Left lung (tissue), 10 donors: ENCODE measurements around the gene ELOA. TPM values are rescaled to one million over a fixed set of nuclear protein-coding genes. Genes with fewer than 3 reads are reported as not detected.
A peak's percentile ranks its signal among the peaks of the same experiment; 100 is the strongest.
"Not testable (repeated sequence)": the region's sequence is repeated elsewhere in the genome, so short reads cannot be mapped to it uniquely, and the experiment has no call there.

Experiments used
- ATAC-seq: fragments of 200-7000 bp; cut with Tn5 transposase; one replicate; pipeline ENCODE4 v1.9.1; 2020; ENCODE audit warnings: moderate library complexity
- DNase-seq, 4 donors: peaks; one replicate each; pipeline ENCODE4 v3.0.0-alpha.2; 2013 to 2020
- H3K27ac ChIP-seq, 2 donors: fragments of 200-600 bp; sonication (generic) in 1 of 2; one replicate each; pipeline versions ENCODE4 v1.5.0 to v1.8.0; 2020 to 2021
- H3K27me3 ChIP-seq, 2 donors: fragments of 200-600 bp; sonication (generic) in 1 of 2; one replicate each; pipeline versions ENCODE4 v1.5.0 to v1.8.0; 2020 to 2021
- H3K36me3 ChIP-seq, 2 donors: fragments of 200-600 bp; sonication (generic) in 1 of 2; one replicate each; pipeline versions ENCODE4 v1.5.0 to v1.8.0; 2020 to 2021
- H3K4me1 ChIP-seq, 2 donors: fragments of 200-600 bp; one replicate each; pipeline ENCODE4 v1.8.0; 2021
- H3K4me3 ChIP-seq, 2 donors: fragments of 200-600 bp; sonication (generic) in 1 of 2; one replicate each; pipeline versions ENCODE4 v1.5.0 to v1.8.0; 2020 to 2021; ENCODE audit warnings: mild to moderate bottlenecking in 1 of 2
- H3K9me3 ChIP-seq, 2 donors: fragments of 200-600 bp; sonication (generic) in 1 of 2; one replicate each; pipeline versions ENCODE4 v1.5.0 to v1.8.0; 2020 to 2021
- intact Hi-C, 2 donors: fragments of 100-400 bp; cut with DNase I; formaldehyde crosslinking; loops; one replicate each; pipeline versions ENCODE4 v1.11.2 to v1.14.2; 2022
- polyA plus RNA-seq, 6 donors: library from polyadenylated mRNA; unstranded; fragments of 120-200 nt; gene quantifications; one replicate each; pipeline ENCODE4 v1.2.1, GENCODE V29; 2013; ENCODE audit not compliant: insufficient read length in 6 of 6
- total RNA-seq, 2 donors: library from RNA; stranded (reverse); fragmentation: NEBNext Ultra II Directional; extraction: Animal tissue kit (Norgen Biotek cat#: 25700); gene quantifications; one replicate each; pipeline ENCODE4 v1.2.1, GENCODE V29; 2021
- TF ChIP-seq, protein P1 (sequence below), 2 donors: fragments of 200-600 bp; sonication (generic) in 1 of 2; IDR thresholded peaks; one replicate each; pipeline versions ENCODE4 v1.5.0 to v1.8.0; 2021; ENCODE audit warnings: antibody characterized with exemption in 2 of 2
- donor health status: DM: no; HTN: yes; CAD: no.
- donor health status: DM: no; HTN: no; CAD: no.

Gene ELOA
- total and polyA plus RNA-seq, 8 donors = 41.4 to 50.3 (median 46.4) TPM

DNA sequence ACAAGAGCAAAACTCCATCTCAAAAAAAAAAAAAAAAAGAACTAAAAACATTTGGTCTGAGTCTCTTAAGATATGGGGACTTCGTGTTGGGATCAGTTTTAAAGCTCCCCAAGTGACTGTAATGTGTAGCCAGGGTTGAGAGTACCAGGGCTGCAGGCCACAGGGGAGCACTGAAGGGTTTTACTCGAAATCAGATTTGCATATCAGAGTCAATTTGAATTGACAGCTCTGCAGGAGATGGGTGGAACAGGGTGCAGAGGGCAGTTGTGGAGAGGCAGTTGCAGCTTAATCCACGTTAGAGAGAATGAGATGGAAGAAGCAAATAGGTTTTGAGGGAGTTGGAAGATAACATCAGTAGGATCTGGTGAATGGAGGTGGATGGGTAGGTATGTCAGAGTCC lies 20.6 kb upstream of the ELOA start:
- ATAC-seq = no peak
- H3K27me3 ChIP-seq = no peaks in the 10 kb centered on the region
- H3K27ac ChIP-seq = no peak overlapping the region
- peaks cover 8 to 14% of the 10 kb centered on the region in 2 donors for H3K4me1 ChIP-seq
- H3K9me3 ChIP-seq = no peaks in the 10 kb centered on the region
- TF ChIP-seq, protein P1, sequence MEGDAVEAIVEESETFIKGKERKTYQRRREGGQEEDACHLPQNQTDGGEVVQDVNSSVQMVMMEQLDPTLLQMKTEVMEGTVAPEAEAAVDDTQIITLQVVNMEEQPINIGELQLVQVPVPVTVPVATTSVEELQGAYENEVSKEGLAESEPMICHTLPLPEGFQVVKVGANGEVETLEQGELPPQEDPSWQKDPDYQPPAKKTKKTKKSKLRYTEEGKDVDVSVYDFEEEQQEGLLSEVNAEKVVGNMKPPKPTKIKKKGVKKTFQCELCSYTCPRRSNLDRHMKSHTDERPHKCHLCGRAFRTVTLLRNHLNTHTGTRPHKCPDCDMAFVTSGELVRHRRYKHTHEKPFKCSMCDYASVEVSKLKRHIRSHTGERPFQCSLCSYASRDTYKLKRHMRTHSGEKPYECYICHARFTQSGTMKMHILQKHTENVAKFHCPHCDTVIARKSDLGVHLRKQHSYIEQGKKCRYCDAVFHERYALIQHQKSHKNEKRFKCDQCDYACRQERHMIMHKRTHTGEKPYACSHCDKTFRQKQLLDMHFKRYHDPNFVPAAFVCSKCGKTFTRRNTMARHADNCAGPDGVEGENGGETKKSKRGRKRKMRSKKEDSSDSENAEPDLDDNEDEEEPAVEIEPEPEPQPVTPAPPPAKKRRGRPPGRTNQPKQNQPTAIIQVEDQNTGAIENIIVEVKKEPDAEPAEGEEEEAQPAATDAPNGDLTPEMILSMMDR (IDR thresholded peaks at IDR 0.05) = no peak
- intact Hi-C loops = no loop called here
- DNase-seq = no peak
- H3K4me3 ChIP-seq = no peak overlapping the region
- H3K36me3 ChIP-seq = no peaks in the 10 kb centered on the region

- ATAC-seq = no peak
- Histone ChIP-seq H3K36me3 (no peaks in the 10 kb centered on the region), H3K4me3 (no peak overlapping the region), H3K27ac (peak overlapping the region; percentile 30 to 58), H3K9me3 (no peaks in the 10 kb centered on the region), H3K4me1 (peaks cover 13 to 25% of the 10 kb centered on the region in 2 donors), H3K27me3 (no peaks in the 10 kb centered on the region)
- TF ChIP-seq, protein P1 (IDR thresholded peaks at IDR 0.05) = no peak
- intact Hi-C loops = no loop called here
- no peak for DNase-seq
Measured at GRCh38 chr1:23726686-23727085, 16.6 kb upstream of the ELOA start.

DNA sequence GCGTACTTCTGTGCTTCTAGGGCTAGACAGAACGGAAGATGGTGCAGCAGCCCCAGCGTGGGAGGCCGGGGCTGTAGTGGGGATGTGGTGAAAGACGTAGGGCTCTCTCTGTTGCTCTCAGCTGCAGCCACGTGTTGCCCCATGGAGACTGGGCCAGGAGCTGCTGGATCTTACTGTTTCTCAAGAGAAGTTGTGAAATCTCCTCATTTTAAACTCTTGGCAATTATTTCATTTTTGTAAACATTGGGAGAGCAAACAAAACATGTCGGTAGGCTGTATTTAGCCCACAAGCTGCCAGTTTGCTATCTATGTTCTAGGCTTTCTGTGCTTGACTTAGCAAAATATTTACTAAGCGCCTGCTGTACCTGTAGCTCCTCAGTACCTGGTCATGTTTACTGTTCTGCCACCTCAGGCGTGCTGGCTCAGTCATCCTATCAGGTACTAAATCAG lies 15.9 kb upstream of the ELOA start:
- ATAC-seq (peak; percentile 94), DNase-seq (peak; percentile 82 to 95 (median 90))
- Histone ChIP-seq H3K9me3 (no peaks in the 10 kb centered on the region), H3K4me3 (no peak overlapping the region), H3K36me3 (no peaks in the 10 kb centered on the region), H3K27ac (peak overlapping the region; percentile 30 to 58), H3K27me3 (no peaks in the 10 kb centered on the region), H3K4me1 (peaks cover 13 to 25% of the 10 kb centered on the region in 2 donors)
- TF ChIP-seq, protein P1 (IDR thresholded peaks at IDR 0.05) = no peak
- intact Hi-C loops = no loop called here

- H3K4me3 ChIP-seq = no peak overlapping the region
- DNase-seq (no peak), ATAC-seq (no peak)
- peaks cover 5 to 12% of the 10 kb centered on the region in 2 donors for H3K4me1 ChIP-seq
- TF ChIP-seq, protein P1 (IDR thresholded peaks at IDR 0.05) = no peak
- no peak overlapping the region for H3K27ac ChIP-seq
- no peaks in the 10 kb centered on the region for H3K27me3 ChIP-seq
- no peaks in the 10 kb centered on the region for H3K36me3 ChIP-seq
- no peaks in the 10 kb centered on the region for H3K9me3 ChIP-seq
- intact Hi-C loops = no loop called here
Measured at GRCh38 chr1:23732363-23733224, 10.7 kb upstream of the ELOA start.

- not testable (repeated sequence) for H3K4me1 ChIP-seq
Measured at GRCh38 chr1:23733281-23733680, 10.0 kb upstream of the ELOA start.

More at GRCh38 chr1:23733281-23733680, 10.0 kb upstream of the ELOA start:
- H3K27ac ChIP-seq, H3K4me3 ChIP-seq, H3K36me3 ChIP-seq, ATAC-seq, intact Hi-C loops, DNase-seq, H3K9me3 ChIP-seq, H3K27me3 ChIP-seq: not testable (repeated sequence)
